Muscle of leg (tissue), 11 donors: ENCODE data around the gene SAC3D1. TPM values are rescaled to one million over a fixed set of nuclear protein-coding genes. Genes with fewer than 3 reads are reported as not detected.

Source experiments
- DNase-seq: peaks from one replicate; pipeline ENCODE4 v3.0.0; 2013
- H3K27ac ChIP-seq: one replicate; pipeline ENCODE4 v1.5.1; 2013; ENCODE audit warnings: mild to moderate bottlenecking, low read length, control low read depth
- H3K27me3 ChIP-seq: one replicate; pipeline ENCODE4 v1.6.1; 2013; ENCODE audit warnings: low read length; ENCODE audit not compliant: control insufficient read depth, insufficient read depth
- H3K36me3 ChIP-seq: one replicate; pipeline ENCODE4 v1.6.1; 2013; ENCODE audit warnings: low read length; ENCODE audit not compliant: control insufficient read depth, insufficient read depth
- H3K4me1 ChIP-seq: one replicate; pipeline ENCODE4 v1.6.1; 2013; ENCODE audit warnings: low read length; ENCODE audit not compliant: control insufficient read depth, insufficient read depth
- H3K4me3 ChIP-seq: one replicate; pipeline ENCODE4 v1.5.1; 2013; ENCODE audit warnings: low read length, control low read depth
- H3K9me3 ChIP-seq: replicated peaks from 2 replicates; pipeline ENCODE4 v1.6.1; 2013; ENCODE audit warnings: low read depth, low read length; ENCODE audit not compliant: control insufficient read depth
- WGBS: methylation state at CpG from one replicate; pipeline ENCODE4 v1.1.5; 2013; ENCODE audit warnings: missing lambda C conversion rate; ENCODE audit not compliant: insufficient coverage; 5-methylcytosine and 5-hydroxymethylcytosine counted together
- polyA plus RNA-seq, 8 donors: library from polyadenylated mRNA; unstranded; fragments of 120-200 nt; gene quantifications; one replicate each; pipeline versions ENCODE4 v1.2.1 to v1.2.3, GENCODE V29; 2013; ENCODE audit warnings: inconsistent platforms in 1 of 8, low replicate concordance in 1 of 8; ENCODE audit not compliant: insufficient read length in 8 of 8, insufficient read depth in 1 of 8
- total RNA-seq: library from RNA; stranded (reverse); fragments of 120-200 nt; gene quantifications from one replicate; pipeline ENCODE4 v1.2.4, GENCODE V29; 2013

SAC3D1 gene
- total and polyA plus RNA-seq, 9 donors: 6.7 to 16.0 (median 15.1) TPM

- no peak for DNase-seq
- Histone ChIP-seq H3K4me3 (no peak overlapping the region), H3K9me3 (no peaks in the 10 kb centered on the region), H3K27ac (no peak overlapping the region), H3K4me1 (no peaks in the 10 kb centered on the region), H3K27me3 (no peaks in the 10 kb centered on the region), H3K36me3 (no peaks in the 10 kb centered on the region)
- whole genome bisulfite sequencing: 61% methylated on average over 5 of the region's 10 CpGs
Observed at GRCh38 chr11:65067446-65067845, 26.4 kb downstream of the SAC3D1 start.

DNA sequence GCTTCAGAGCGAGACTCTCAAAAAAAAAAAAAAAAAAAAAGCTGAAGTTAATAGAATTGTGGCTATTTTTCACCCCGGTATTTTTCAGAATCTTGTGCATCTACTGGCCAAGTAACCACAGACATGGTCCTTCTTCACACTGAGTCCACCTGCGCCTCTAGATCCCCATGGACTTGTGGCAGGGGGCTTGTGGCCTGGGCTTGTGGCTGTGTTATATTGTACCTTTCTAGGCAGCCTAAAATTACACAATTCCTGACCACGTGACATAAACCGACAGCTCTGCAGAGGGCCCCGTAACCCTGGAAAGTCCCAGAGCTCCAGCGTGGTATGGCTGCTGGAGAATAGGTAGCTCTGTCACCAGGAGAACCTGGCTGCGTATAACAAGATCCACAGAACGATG, 28.2 kb downstream of the SAC3D1 start:
- Histone ChIP-seq H3K9me3 (no peaks in the 10 kb centered on the region), H3K4me3 (no peak overlapping the region), H3K36me3 (no peaks in the 10 kb centered on the region), H3K4me1 (no peaks in the 10 kb centered on the region), H3K27me3 (no peaks in the 10 kb centered on the region), H3K27ac (no peak overlapping the region)
- WGBS: 45% methylated on average over 4 of the region's 9 CpGs
- no peak for DNase-seq

- H3K36me3 ChIP-seq: peaks cover 6% of the 10 kb centered on the region
- no peaks in the 10 kb centered on the region for H3K4me1 ChIP-seq
- no peak overlapping the region for H3K27ac ChIP-seq
- H3K9me3 ChIP-seq: no peaks in the 10 kb centered on the region
- DNase-seq: no peak
- H3K4me3 ChIP-seq: no peak overlapping the region
- H3K27me3 ChIP-seq: no peaks in the 10 kb centered on the region
- 82% methylated on average over 2 of the region's 4 CpGs for WGBS
Observed at GRCh38 chr11:65071907-65072630, 31.1 kb downstream of the SAC3D1 start.

DNA sequence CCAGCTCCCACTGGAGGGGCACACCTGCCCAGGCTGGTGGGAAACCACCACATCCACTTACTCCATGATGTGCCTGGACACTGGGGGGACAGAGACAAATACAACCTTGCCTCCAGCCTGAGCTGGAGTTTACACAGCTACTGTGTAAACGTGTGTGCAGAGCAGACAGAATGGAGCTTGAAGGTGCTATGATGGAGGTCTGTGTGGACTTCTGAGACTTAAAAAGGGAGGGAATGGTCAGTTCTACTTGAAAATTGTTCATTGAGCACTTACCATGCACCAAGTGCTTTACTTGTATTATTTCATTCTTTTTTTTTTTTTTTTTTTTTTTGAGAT, 31.6 kb downstream of the SAC3D1 start:
- Histone ChIP-seq H3K27ac (no peak overlapping the region), H3K9me3 (no peaks in the 10 kb centered on the region), H3K4me1 (no peaks in the 10 kb centered on the region), H3K36me3 (peaks cover 6% of the 10 kb centered on the region), H3K27me3 (no peaks in the 10 kb centered on the region), H3K4me3 (no peak overlapping the region)
- no CpG with 5 or more reads among the region's 1 CpG for WGBS
- no peak for DNase-seq

DNA sequence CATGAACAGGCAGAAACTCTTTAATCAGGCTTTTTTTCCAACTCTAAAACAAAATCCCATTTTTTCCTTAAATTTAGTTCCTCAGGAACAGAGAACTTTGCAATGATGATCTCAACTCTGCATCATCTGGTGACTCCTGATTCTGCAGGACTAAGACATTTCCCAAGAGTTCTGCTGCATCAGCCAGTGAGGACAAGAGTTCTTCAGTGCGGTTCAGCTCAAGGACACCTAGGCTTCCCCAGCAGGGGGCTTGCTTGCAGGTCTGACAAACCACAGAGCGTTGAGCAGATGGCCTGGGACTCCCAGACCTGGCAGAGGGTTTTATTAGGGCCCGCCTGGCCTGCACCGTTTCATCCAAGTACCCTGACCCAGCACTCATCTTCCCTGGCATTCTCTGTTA, 36.4 kb downstream of the SAC3D1 start:
- Histone ChIP-seq H3K27me3 (no peaks in the 10 kb centered on the region), H3K27ac (no peak overlapping the region), H3K4me1 (no peaks in the 10 kb centered on the region), H3K4me3 (no peak overlapping the region), H3K36me3 (peaks cover 29% of the 10 kb centered on the region), H3K9me3 (no peaks in the 10 kb centered on the region)
- DNase-seq: no peak
- WGBS: 65% methylated on average over 2 of the region's 4 CpGs

- H3K27me3 ChIP-seq: no peaks in the 10 kb centered on the region
- H3K4me1 ChIP-seq: peaks cover 2% of the 10 kb centered on the region
- H3K9me3 ChIP-seq: no peaks in the 10 kb centered on the region
- H3K27ac ChIP-seq: no peak overlapping the region
- no peak overlapping the region for H3K4me3 ChIP-seq
- peaks cover 29% of the 10 kb centered on the region for H3K36me3 ChIP-seq
- DNase-seq: no peak
- 86% methylated on average over 1 of the region's 3 CpGs for WGBS
Observed at GRCh38 chr11:65078151-65078550, 37.1 kb downstream of the SAC3D1 start.

DNA sequence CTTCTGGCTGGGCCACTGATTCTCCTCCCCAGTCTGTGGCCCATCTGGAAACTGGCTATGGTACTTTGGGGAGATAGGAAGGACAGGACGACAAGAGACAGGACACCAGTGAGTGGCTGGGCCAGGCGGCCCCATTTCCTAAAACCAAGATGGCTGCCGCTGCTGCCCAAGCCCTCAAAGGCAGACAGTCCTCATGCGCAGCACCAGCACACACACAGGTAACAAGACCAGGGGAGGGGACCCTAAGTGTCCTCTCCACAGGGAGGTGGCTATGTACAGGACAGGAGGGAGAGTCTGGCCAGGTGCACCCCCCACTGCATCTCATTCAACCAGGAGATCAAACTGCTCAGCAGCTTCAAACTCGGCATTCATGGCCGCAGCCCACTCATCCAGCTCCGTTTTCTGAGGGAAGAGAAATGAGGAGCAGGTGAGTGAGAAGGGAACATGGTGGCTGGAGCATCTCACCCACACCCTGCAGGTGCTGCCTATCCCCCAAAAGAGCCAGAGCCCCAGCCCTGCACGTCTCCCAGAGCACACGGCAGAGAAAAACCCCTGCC, 37.9 kb downstream of the SAC3D1 start:
- no peak overlapping the region for H3K4me3 ChIP-seq
- 100% methylated on average over 1 of the region's 9 CpGs for WGBS
- no peak for DNase-seq
- H3K4me1 ChIP-seq: peaks cover 7% of the 10 kb centered on the region
- H3K27ac ChIP-seq: no peak overlapping the region
- H3K36me3 ChIP-seq: peaks cover 29% of the 10 kb centered on the region
- H3K9me3 ChIP-seq: no peaks in the 10 kb centered on the region
- H3K27me3 ChIP-seq: no peaks in the 10 kb centered on the region

DNA sequence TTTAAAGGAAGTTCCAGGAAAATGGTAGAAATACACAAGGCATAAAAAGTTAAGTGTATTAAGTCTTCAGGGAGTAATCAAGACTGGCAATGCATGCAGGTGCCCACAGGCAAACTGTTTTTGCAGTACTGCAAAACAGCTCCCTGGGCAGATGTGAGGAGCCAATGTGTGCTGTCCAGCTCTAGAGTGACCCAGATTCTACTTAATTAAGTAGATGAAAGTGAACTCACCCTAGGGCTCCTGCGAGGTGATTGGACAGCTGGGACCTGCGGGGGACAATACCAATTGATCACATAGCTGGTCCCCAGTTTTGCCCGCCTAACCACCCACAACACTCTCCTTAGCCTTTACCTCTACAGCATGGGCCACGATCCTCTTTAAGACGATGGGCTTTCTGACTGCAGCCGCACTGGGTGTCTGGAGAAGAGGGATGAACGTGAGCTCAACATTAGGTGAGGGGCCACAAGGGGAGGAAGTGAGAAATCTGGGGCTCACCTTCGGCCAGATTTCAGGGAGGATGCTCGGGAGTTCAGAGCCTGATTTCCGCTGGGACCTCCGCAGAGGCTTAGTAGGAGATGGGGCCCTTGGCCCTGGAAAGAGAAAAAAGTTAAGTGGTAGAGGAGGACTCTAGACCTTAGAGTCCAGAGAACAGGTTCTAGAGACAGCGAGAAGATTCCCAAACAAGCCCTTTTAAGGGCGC, 42.3 kb downstream of the SAC3D1 start:
- Histone ChIP-seq H3K27me3 (no peaks in the 10 kb centered on the region), H3K4me3 (peak overlapping the region; percentile 73), H3K9me3 (no peaks in the 10 kb centered on the region), H3K27ac (peak overlapping the region; percentile 48), H3K4me1 (peaks cover 16% of the 10 kb centered on the region), H3K36me3 (peaks cover 57% of the 10 kb centered on the region)
- no peak for DNase-seq
- WGBS: 0% methylated on average over 9 of the region's 13 CpGs

- H3K9me3 ChIP-seq: no peaks in the 10 kb centered on the region
- H3K36me3 ChIP-seq: peaks cover 57% of the 10 kb centered on the region
- H3K4me3 ChIP-seq: peak within 1 kb of the TSS; percentile 73
- H3K4me1 ChIP-seq: peaks cover 16% of the 10 kb centered on the region
- under 1% methylated on average over 77 of the region's 79 CpGs for WGBS
- peak within 1 kb of the TSS; percentile 98 for H3K27ac ChIP-seq
- DNase-seq: peak; percentile 98
- H3K27me3 ChIP-seq: no peaks in the 10 kb centered on the region
Observed at GRCh38 chr11:65083834-65084597, 43.0 kb downstream of the SAC3D1 start, which contains the start of the genes CDCA5 and ZFPL1. CDCA5 (minus strand) TSS chr11:65084040; CDS start chr11:65083978, 62 bp downstream. ZFPL1 (plus strand) TSS chr11:65084222; CDS start chr11:65084699, 477 bp downstream.
